Middle frontal gyrus (tissue), 1 donor: ENCODE results near the gene ASB13.
"Not testable (repeated sequence)": the region's sequence is repeated elsewhere in the genome, so short reads cannot be mapped to it uniquely, and the experiment has no call there.

Experiments used
- DNase-seq: peaks from one replicate; pipeline ENCODE4 v3.0.0-alpha.2; 2015; ENCODE audit warnings: low spot score; ENCODE audit errors: extremely low spot score

Gene ASB13

DNA sequence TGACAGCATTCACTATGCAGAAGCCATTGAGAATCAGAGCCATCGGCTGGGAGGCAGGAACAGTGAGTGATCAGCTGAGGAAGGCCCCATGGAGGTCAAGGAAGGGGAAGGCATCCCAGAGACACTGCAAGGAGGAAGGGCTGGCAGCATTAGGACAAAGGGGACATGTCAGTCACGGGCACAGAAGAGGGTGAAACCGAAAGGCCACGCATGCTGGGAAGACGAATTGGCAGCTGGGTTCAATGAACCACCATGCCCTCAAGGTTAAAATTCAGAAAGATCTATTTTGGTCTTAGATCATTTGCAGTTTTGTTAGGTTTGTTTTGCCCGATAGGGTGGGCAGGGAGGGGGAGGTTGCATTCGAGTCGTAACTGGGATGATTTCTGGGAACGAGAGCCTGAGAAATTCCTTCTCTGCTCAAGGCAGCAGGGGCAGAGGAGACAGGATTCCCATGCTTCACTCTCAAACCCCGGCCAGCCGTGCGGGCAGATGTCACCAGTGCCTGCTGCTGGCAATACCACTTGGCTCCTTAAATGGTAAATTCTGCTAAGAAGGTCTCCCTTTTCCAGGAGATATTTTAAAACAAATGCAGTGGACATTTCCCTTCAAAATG is 57.7 kb downstream of the ASB13 start:
- no peak for DNase-seq

DNA sequence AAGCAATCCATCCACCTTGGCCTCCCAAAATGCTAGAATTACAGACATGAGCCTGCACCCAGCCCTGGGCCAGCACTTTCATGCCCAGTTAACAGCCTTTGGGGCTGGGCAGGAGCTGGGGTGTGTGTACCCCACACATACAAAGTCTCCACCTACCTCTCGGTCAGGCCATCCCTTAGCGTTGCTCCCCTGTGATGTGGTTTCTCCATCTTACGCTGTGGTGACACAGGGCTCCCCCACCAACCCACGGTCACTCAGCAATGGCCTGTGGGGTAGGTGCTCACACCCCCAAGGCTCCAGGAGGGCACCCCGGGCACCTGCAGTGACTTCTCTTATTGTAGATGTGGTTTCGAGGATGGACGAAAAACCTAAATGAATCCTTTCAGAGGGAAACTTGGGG is 58.8 kb downstream of the ASB13 start:
- no peak for DNase-seq

DNA sequence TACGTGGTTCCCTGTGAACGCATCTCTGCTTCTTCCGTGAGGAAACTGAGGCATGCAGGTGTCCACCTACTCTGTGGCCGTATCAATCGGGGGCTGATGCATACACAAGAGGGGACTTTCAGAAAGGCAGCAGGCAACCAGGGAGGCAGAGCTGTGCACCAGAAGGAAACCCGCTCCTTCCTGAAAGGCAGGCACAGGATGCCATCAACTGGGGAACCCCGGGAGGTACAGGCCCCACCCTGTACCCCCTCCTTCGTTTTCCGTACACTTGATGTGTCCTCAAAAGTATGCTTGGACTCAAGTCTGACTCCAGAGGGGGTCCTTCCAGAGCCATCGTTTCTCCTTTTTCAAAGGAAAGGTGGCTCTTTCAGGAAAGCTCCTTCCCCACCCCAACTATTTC is 59.5 kb downstream of the ASB13 start:
- DNase-seq, result no peak

- DNase-seq, result no peak
These were observed 60.1 kb downstream of the ASB13 start for GRCh38 chr10:5606321-5606720.

GRCh38 chr10:5604961-5605360 is 61.4 kb downstream of the ASB13 start:
- DNase-seq, result no peak

GRCh38 chr10:5604236-5604925 is 62.0 kb downstream of the ASB13 start:
- DNase-seq, result no peak

GRCh38 chr10:5603848-5604170 is 62.6 kb downstream of the ASB13 start:
- no peak for DNase-seq

- DNase-seq, result no peak
These were observed 63.1 kb downstream of the ASB13 start for GRCh38 chr10:5603091-5603847.

GRCh38 chr10:5601826-5602495 is 64.4 kb downstream of the ASB13 start:
- DNase-seq, result no peak

GRCh38 chr10:5600908-5601307 is 65.5 kb downstream of the ASB13 start:
- DNase-seq, result no peak

DNA sequence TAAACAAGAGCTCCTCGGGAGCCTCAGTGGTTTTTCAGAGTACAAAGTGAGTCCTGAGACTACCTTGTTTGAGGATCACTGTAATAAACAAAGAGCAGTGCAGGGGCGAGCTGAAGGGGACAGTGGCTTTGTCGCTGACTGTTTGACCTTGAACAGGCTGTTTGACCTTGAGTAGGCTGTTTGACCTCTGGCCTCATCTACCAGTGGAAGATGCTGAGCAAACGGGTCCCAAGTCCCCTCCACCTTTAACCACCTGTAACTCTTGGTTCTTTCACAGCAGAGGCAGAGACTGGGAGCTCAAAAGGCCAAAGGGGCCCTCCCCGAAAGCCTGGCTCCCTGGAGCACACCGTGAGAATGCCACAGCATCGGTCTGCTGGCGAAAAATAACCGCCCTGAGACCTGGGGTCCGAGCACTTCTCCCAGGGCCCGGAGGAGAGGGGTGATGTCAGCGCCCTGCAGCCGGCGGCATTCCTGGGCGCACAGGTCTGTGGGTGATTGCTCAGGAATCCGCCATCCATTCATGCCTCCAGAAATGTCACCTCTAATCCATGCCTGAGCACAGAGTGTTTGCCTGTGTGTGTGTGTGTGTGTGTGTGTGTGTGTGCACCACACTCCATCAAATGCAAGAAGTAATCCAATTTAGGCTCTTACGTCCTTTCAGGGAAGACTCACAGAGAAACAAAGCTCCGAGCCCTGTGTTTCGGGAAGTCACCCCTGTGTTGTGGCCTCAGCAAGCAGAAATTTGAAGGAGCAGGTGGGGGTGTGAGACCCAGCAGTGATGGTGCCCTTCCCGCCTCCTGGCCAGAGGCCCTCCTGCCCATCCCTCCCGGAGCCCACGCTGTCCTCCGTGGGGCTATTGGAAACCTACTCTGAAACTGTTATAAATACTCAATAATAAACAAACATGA is 66.5 kb downstream of the ASB13 start:
- DNase-seq, result no peak

DNA sequence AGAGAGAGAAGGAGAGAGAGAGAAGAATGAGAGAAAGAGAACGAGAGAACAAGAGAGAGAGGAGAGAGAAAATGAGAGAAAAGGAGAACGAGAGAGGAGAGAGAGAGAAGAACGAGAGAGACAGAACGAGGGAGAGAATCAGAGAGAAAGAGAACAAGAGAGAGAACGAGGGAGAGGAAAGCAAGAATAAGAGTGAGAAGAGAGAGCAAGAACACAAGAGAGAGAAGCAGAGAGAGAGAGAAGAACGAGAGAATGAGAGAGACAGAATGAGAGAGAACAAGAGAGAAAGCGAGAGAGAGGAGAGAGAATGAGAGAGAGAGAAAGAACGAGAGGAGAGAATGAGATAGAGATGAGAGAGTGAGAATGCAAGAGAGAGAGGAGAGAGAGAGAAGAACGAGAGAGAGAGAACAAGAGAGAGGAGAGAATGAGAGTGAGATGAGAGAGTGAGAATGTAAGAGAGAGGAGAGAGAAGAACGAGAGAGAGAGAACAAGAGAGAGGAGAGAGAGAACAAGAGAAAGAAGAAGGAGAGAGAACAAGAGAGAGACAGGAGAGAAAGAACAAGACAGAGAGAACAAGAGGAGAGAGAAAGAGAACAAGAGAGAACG is 68.2 kb downstream of the ASB13 start:
- no peak for DNase-seq

GRCh38 chr10:5596611-5597341 is 69.6 kb downstream of the ASB13 start:
- no peak for DNase-seq

DNA sequence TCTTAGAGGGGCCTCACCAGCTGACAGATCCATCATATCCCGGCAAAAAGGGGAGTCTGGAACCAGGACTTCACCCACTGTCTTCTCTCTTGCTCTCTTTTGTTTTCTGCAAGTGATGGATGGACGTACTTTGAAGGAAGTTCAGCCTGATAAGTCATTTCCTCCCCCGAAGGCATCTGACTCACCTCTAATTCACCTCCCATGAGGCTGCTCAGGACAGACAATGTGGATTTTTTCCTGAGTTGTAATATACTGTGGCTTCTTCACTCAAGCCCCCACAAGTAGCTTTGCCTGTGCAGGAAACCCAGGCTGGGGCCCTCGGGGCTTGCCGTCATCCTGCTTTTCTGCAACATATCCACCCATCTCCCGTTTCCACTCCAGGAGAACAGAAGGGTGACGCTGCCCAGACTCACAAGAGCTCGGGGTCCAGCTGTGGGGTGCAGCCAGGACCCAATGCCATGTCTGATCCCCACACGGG is 70.4 kb downstream of the ASB13 start:
- DNase-seq, result no peak

GRCh38 chr10:5595591-5595990 is 70.8 kb downstream of the ASB13 start:
- DNase-seq, result no peak

- no peak for DNase-seq
These were observed 71.3 kb downstream of the ASB13 start for GRCh38 chr10:5595095-5595494.

DNA sequence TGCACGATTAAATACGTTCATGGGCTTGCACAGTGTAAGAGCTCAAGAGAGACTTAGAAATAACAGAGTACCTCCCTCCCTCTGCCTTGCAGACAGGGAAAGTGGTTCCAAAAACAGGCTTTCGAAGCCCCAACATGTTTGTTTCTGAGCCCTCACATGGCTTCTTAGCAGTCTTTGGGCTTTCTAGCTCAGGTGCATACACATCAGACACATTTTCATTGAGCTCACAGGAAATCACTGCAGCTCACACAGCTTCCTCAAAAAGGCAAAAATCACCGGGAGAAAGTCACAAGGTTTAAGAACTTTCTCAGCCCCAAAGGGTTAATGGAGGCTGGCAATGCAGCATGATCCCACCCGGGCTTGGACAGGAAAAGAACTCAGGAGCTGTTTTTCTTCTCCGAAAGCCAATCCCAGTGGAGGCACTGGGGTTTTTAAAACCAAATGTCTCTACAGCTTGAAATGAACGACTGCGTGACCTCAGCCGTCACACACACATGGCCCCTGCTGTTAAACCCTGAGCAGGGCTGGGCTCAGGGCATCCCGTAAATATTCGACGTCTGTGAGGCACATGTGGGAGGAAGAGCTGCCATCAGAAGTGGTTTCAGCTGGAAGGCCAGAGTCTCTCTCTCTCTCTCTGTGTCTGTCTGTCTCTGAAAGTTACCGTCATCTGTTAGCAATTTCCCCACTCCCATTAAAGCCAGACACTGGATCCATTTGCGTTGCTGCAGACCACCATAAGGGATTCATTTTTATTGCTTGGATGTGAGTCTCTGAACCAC is 71.9 kb downstream of the ASB13 start:
- DNase-seq, result no peak

DNA sequence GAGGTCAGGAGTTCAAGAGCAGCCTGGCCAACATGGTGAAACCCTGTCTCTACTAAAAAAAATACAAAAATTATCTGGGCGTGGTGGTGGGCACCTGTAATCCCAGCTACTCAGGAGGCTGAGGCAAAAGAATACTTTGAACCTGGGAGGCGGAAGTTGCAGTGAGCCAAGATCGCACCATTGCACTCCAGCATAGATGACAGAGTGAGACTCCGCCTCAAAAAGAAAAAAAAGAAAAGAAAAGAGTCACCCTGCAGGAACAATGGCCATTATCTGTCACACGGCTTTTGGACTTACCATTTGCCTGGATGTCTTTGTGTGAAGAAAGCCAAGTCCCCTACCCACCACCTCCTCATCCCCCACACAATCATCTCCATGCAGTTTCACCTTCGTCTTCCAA is 73.0 kb downstream of the ASB13 start:
- DNase-seq, result not testable (repeated sequence)

DNA sequence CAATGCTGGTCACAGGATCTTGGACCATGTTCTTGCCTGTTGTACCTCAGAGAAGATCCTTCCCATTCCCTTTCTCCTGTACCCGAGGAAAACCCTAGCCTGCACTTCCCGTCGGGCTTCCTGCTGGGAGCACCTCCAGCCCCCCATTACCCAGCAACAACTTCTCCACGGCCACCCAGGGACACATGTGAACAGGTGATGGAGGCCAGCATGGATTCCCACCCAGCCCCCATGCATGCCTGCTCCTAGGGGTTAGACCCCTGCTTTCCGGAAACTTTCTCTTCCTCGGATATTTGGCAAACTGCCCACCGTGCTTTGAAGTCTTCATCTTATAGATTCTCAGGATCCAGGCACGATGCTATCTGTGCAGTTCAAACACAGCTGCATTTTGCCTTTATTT is 74.3 kb downstream of the ASB13 start:
- DNase-seq, result no peak
